GM19238 (cell line): ENCODE results near the gene RANBP10.
"Not testable (repeated sequence)": the region's sequence is repeated elsewhere in the genome, so short reads cannot be mapped to it uniquely, and the experiment has no call there.

Experiments used
- DNase-seq: peaks from one replicate; pipeline ENCODE4 v3.0.0; 2011; ENCODE audit warnings: low spot score; ENCODE audit not compliant: insufficient read length

RANBP10 gene

DNA sequence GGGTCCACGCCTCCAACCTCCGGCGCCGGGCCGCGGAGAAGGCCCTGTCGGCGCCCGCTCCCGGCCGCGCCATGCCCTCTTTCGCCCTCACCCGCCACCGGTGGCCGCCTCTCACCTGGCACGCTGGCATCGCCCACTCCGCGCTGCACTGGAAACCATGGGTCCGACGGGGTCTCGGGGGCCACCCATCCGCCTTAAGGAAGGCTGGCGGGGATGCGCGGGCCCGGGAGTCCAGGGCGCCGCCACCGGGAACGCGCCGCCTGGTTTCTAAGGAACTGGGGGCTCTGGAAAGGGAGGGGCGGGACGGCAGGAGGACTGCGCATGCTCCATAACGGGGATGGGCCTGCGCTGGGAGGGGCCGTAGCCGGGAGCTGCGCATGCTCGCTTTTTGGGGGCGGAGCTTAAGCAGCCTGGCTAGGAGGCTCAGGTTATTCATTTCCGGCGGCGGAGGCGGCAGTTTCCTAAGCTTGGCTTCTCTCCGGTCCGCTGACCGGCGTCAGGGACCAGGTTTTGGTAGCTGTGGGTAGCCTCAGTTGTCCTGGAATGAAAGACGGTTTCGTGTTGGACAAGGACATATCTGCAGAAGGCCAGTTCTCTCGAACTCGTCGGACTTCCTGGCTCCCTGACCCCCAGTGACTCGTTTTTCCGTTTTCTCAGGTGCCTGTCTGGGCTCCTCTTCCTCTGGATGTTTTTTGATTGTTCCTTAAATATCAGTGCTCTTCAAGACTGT lies 87.1 kb downstream of the RANBP10 start, which contains the start of gene GFOD2:
TSS of gene GFOD2 (minus strand) at position 269 of the 730 bp plus-strand sequence. CDS start 33,601 bp downstream, outside the sequence.
- DNase-seq = peak; percentile 99

DNA sequence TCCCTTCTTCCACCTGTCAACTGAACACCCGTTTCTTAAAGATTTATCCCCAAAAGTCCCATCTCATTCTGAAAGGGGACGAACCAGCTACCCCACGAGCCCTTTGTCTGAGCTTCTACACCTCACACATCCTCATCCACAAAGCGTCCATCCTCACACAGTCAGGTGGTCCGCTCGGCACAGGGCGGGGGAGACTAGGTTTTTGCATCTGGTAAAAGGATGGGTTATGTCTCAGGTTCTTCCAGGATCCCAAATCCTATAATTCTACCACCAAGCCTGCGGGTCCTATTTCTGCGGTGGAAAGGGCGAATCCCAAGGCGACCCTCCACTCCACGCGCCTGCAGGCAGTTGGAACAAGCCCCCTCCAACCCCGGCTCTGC lies 87.7 kb downstream of the RANBP10 start:
- DNase-seq = peak; percentile 33

DNA sequence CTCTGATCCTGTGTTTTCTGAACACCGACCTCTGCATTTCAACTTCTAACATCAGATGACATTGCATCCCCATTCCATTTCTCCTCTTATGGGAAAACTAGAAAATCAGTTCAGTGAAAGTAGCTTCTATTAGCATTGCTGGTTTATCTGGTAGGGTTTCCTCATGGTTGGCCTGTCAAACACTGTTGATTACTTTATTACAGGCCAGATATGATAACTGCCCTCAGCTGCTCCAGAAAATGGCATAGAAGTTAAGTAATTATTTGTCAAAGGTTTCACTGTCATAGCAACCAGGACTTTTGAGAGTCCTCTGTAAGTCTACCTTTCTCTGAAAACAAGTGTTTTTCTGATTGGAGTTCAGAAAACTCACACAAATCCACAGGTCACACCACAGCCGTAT lies 90.3 kb downstream of the RANBP10 start:
- no peak for DNase-seq

DNA sequence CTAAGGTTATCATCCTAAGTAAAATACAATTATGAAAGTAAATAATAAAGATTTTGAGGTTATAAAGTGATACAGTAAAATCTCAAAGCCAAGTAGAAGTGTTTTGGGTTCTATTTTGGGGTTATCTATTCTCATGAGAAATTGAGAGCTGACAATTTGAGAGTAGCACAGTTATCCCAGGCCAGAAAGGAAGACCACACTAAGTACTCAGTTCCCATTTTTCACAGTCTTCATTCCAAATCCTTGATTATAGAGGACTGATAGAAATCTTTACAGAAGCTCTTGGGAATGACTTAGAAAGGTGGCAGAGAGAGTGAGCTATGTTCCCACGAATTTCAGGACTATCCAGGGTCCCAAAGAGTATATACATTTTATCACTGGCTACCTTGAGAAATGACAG lies 91.8 kb downstream of the RANBP10 start:
- no peak for DNase-seq

DNA sequence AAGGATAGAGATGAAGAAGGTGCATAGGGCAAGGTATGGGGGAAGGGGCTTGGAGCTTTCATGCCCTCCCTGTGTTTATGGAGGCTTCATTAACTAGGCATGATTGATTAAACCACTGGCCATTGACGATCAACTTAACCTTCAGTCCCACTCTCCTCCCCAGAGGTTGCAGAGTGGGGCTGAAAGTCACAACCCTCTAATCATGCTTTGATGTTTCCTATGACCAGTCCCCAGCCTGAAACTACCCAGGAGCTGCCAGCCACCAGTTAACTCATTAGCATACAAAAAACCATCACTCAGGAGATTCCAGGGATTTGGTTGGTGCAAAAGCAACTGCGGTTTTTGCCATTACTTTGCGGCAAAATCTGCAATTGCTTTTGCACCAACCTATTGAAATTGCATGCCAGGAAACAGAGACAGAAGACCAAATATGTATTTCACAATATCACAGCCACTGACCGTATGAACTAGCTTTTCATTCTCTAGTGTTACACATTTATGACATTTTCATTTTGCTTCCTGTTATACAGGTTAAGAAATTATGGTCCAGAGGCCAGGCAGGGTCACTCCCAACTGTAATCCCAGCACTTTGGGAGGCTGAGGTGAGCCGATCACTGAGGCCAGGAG lies 92.6 kb downstream of the RANBP10 start:
- no peak for DNase-seq

DNA sequence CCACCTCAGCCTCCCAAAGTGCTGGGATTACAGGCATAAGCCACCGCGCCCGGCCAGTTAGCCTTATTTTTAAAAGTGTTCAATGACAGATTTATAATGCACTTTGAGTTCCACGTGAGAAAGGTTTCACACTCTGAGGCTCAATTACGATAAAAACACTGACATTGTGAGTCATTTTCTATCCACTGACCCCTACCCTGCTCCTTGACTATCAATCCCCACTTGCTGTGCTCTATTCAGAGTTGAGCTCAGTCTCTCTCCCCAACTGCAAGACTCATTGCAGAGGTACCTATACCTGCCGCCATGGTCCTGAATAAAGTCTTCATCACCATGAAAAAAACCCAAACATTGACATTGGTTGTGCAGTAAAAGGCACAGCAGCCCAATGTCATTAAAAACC lies 95.8 kb downstream of the RANBP10 start:
- no peak for DNase-seq

DNA sequence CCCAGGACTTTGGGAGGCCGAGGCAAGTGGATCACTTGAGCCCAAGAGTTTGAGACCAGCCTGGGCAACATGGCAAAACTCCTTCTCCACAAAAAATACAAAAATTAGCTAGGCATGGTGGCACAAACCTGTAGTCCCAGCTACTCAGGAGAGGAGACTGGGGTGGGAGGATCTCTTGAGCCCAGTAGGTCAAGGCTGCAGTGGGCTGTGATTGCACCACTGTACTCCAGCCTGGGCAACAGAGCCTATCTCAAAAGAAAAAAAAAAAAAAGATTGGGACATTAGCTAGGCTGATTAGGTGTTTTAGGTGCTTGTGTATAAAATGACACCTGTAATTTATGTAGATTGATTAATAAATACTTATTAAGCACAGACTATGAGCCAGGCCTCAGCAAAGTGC lies 97.3 kb downstream of the RANBP10 start:
- DNase-seq = no peak

DNA sequence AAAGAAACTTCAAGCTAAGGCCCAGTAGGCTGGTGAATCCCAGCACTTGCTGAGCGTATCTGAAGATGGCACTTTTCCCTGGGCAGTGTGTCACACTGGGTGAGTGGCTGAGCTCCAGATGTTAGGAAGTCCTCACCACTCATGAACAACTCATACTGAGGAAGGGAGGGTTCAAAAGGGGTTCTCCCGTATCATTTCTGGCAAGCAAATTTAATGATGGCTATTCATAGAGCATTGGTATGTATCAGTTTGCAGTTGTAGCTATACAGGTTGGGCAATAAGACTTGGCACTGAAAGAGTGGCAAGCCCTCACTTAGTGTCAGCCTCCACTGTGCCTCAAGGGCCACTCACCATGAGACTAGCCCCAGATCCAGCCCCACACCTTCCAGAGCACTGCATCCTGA lies 98.0 kb downstream of the RANBP10 start:
- no peak for DNase-seq

DNA sequence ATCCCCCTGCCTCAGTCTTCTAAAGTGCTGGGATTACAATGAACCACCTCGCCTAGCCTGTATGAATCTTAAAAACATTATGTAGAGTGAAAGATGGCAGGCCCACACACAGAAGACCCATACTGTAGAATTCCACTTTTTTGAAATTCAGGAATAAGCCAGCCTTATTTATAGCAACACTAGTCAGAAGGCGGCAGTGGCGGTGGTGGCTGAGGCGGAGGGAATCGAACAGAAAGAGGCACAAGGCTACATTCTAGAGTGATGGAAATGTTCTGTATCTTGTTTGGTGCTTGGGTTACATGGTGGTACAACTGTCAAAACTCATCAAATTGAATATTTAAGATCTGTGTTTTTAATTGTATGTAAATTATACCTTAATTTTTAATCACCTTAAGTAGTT lies 98.6 kb downstream of the RANBP10 start:
- no peak for DNase-seq

DNA sequence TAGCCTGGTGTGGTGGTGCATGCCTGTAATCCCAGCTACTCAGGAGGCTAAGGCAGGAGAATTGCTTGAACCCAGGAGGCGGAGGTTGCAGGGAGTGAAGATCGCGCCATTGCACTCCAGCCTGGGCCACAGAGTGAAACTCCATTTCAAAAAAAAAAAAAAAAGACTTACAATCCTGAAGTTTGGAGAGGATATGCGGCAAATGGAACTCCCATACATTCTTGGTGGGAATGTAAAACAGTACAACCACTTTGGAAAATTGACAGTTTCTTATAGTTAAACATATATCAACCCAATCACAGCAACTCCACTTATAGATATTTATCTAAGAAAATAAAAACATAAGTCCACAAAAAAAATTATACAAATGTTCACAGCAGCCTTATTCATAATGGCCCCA lies 99.2 kb downstream of the RANBP10 start:
- no peak for DNase-seq

DNA sequence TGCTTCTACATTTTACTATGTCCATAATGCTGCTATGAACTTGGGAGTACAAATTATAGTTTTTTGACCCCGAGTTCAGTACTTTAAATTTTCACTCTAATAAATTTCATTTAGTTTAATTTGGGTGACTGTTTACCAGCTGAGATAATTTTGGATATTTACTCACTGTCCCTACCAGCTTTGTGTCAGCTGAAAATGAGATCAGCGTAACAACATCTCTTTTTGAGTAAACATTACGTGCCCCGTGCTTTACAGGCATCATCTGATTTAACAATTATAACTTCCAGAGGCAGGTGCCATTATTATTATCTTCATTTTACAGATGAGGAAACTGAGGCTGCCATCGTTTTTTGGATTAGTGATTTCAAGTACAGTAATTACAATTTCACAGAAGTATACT lies 102.2 kb downstream of the RANBP10 start:
- DNase-seq = no peak

DNA sequence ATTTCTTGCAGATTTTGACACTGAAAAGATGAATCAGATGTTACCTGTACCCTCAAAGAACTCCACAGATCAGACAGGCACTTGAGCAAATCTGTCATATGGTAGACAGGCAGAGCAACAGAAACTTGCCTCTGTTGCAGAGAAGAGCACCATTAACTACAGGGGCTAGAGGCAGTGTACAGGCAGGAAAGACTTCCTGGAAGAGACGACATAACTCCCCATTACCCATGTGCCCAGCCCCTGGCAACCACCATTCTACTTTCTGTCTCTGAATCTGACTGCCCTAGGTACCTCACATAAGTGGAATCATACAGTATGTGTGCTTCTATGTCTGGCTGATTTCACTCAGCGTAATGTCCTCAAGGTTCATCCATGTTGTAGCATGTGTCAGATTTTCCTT lies 102.7 kb downstream of the RANBP10 start:
- no peak for DNase-seq

DNA sequence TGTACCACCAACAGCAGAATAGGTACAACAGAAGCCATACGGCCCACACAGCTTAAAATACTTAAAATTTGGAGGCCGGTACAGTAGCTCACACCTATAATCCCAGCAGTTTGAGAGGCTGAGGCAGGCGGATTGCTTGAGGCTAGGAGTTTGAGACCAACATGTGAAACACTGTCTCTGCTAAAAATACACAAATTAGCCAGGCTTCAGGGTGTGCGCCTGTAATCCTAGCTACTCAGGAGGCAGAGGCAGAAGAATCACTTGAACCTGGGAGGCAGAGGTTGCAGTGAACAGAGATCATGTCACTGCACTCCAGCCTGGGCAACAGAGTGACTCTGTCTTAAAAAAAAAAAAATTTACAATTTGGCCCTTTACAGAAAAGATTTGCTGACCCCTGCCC lies 104.2 kb downstream of the RANBP10 start:
- no peak for DNase-seq

DNA sequence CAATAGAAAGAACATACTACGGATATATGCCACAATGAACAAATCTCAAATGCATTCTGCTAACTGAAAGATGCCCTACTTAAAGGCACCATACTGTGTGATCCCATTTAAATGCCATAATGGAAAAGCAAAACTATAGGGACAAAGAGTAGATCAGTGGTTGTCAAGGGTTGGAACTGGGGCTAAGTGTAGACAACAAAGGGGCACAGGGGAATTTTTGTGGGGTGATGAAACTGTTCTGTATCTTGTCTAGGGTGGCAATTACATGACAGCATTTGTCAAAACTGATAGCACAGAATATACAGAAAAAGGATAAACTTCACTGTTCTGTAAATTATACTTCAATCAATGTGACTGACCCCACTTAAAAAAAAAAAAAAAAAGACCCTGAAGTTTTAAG lies 104.9 kb downstream of the RANBP10 start:
- no peak for DNase-seq

DNA sequence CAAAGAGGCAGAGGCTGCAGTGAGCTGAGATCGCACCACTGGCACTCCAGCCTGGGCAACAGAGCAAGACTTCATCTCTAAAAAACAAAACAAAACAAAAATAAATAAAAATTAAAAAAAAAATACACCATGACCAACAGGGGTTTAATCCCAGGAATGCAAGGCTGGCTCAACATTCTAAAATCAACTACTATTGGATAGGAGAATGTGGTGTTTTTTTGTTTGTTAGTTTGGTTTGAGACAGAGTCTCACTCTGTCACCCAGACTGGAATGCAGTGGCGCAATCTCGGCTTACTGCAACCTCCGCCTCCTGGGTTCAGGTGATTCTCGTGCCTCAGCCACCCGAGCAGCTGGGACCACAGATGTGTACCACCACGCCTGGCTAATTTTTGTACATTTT lies 107.1 kb downstream of the RANBP10 start:
- DNase-seq = no peak

DNA sequence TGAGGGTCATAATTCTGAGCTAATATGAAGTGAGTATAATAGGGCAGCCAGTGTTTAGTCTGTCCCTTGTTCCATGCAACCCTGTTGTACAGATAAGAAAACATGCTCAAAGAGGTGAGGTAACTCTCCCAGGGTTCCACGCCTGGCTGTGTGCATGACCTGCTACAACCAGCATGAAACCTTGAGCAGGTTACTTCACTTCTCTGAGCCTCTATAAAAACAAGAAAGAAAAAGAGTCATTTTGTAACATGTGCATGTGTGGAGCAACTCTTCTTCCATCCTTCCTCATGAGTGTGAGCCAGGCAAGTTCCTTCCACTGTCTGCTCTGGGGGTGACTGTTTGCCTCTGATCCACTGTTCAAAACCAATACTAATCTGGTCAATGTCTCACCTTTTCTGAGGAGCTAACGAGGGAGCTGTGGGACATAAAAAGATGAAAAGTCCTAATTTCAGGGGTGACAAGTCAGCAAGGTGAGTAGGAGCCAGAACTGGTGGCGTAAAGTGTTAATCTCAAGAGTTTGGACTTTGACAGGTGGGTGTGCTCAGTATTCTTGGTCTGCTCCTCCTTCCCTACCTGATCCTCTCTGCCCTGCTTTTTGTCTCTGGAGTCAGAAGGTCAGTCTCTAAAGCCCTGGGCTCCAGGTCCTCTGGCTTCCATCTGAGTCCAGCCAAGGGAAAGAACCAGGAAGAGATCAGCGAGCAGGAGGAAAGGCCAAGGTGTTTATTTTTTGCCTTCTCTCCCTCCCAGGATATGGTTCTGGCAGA lies 108.8 kb downstream of the RANBP10 start:
- no peak for DNase-seq

DNA sequence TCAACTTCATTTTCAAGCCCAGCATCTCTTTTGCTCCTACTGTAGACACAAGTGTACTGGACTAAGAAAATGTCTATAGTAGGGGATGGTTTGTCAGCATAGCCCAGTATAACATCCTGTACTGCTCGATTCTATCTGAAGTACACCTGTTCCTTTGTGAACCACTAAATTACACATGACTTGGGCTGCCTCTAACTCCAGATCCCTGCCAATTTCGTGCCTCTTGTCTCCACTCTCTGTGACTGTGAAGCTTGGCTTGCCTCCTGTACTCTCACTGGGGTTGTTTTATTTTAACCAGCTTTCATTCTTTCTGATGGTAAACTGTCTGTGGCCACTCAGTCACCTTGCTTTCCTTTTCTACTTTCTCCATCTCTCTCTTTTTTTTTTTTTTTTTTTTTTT lies 111.7 kb downstream of the RANBP10 start:
- DNase-seq = no peak

DNA sequence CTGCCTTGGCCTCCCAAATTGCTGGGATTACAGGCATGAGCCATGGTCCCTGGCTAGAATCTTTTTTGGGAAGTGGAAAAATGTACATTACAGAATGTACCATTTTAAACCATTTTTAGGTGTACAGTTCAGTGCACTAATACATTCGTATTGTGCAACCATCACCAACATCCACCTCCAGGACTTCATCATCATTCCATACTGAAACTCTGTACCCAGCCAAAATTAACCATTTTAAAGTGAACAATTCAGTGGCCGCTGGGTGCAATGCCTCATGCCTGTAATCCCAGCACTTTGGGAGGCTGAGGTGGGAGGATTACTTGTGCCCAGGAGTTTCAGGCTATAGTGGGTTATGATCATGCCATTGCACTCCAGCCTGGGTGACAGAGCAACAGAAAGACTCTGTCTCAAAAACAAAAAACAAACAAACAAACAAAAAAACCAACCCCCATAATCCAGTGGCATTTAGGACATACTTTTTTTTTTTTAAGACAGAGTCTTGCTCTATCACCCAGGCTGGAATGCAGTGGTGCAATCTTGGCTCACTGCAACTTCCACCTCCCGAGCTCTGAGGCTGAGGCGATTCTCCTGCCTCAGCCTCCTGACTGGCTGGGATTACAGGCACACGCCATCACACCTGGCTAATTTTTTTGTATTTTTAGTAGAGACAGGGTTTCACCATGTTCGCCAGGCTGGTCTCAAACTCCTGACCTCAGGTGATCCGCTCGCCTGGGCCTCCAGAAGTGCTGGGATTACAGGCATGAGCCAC lies 112.7 kb downstream of the RANBP10 start:
- not testable (repeated sequence) for DNase-seq

DNA sequence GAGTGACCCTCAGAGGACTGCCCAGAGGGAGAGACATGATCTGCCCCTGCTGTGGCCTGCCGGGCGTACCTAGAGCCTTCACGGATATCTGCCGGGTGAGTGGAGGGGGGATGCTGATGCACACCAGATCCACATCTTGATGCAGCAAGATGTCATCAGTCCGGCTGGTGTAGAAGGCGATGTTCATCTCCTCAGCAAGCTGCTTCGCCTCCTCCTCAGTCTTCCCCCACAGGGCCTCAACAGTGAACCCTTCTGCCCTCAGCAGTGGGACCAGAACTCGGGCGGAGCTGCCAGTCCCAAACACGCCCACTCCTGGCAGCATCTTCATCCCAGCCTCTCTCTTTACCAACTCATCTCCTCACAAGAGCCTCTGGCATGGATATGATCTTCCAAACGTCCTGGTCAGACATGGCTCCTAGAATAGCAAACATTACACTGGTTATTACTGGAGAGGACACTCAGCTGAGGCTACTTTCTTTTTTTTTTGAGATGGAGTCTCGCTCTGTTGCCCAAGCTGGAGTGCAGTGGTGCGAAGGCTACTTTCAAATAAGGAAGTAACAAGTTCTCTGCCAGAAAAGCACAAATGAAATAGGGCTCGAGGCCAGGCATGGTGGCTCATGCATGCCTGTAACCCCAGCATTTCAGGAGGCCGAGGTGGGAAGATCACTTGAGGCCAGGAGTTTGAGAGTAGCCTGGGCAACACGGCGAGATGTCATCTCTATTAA lies 120.8 kb downstream of the RANBP10 start:
- no peak for DNase-seq

DNA sequence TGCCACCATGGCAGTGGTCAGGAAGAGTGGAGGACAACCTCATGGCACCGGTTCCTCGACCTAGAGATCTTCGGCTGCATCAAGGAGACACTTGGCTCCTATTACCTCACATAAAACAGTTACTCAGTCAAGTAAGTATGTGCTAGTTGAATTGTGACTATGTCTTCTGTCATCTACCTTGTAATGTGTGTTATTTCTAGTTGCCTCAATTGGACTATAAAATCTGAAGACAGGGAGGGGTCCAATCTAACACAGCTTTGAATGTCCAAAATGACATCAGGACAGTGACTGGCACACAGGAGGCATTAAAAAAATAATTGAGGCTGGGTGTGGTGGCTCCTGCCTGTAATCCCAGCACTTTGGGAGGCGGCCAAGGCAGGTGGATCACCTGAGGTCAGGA lies 122.6 kb downstream of the RANBP10 start:
- no peak for DNase-seq
